Osteoblast (primary cell): ENCODE results near the gene NEUROG1. TPM values are rescaled to one million over a fixed set of nuclear protein-coding genes. Genes with fewer than 3 reads are reported as not detected.

Source experiments
- DNase-seq: peaks from one replicate; pipeline ENCODE4 v3.0.0; 2011; ENCODE audit warnings: low spot score, mixed read lengths; ENCODE audit not compliant: insufficient read length; ENCODE audit errors: missing footprints
- H2AFZ ChIP-seq: 2 replicates; pipeline ENCODE4 v1.6.0; 2011; ENCODE audit warnings: mild to moderate bottlenecking, low read length
- H3K27ac ChIP-seq: 2 replicates; pipeline ENCODE4 v1.5.1; 2011; ENCODE audit warnings: mild to moderate bottlenecking, low read depth, low read length, moderate library complexity
- H3K27me3 ChIP-seq: 2 replicates; pipeline ENCODE4 v1.6.0; 2012; ENCODE audit warnings: mild to moderate bottlenecking, control low read depth, inconsistent platforms, low read length, moderate library complexity; ENCODE audit not compliant: insufficient read depth
- H3K36me3 ChIP-seq: 2 replicates; pipeline ENCODE4 v1.5.1; 2011; ENCODE audit warnings: mild to moderate bottlenecking, low read length, control low read depth, moderate library complexity; ENCODE audit not compliant: insufficient read depth
- H3K4me1 ChIP-seq: 2 replicates; pipeline ENCODE4 v1.5.1; 2011; ENCODE audit warnings: mild to moderate bottlenecking, low read length, control low read depth, moderate library complexity; ENCODE audit not compliant: insufficient read depth
- H3K4me2 ChIP-seq: 2 replicates; pipeline ENCODE4 v1.6.0; 2011; ENCODE audit warnings: mild to moderate bottlenecking, low read length; ENCODE audit not compliant: insufficient read depth
- H3K4me3 ChIP-seq: fragments of 200-600 bp; sonication (generic); 3 replicates; pipeline ENCODE4 v1.5.1; 2012; ENCODE audit warnings: mild to moderate bottlenecking, low read length, inconsistent platforms; ENCODE audit not compliant: insufficient read depth
- H3K79me2 ChIP-seq: 2 replicates; pipeline ENCODE4 v1.6.0; 2012; ENCODE audit warnings: mild to moderate bottlenecking, low read length, control low read depth, inconsistent platforms; ENCODE audit not compliant: insufficient read depth
- H3K9me3 ChIP-seq: 2 replicates; pipeline ENCODE4 v1.5.1; 2011; ENCODE audit warnings: low read depth, low read length, control low read depth
- H4K20me1 ChIP-seq: 2 replicates; pipeline ENCODE4 v1.6.0; 2012; ENCODE audit warnings: mild to moderate bottlenecking, low read length, control low read depth; ENCODE audit not compliant: insufficient read depth
- total RNA-seq: library from RNA; depleted of rRNA; stranded (reverse); fragments of >200 nt; gene quantifications from 2 replicates; pipeline ENCODE4 v1.2.3, GENCODE V29; 2012
- TF ChIP-seq, protein P1 (sequence below): IDR thresholded peaks from 2 replicates; pipeline ENCODE4 v1.5.1; 2011; ENCODE audit warnings: mild to moderate bottlenecking, low read depth, low read length, moderate library complexity; ENCODE audit errors: extremely low read depth

Gene NEUROG1
- total RNA-seq, 1 donor, result not detected

DNA sequence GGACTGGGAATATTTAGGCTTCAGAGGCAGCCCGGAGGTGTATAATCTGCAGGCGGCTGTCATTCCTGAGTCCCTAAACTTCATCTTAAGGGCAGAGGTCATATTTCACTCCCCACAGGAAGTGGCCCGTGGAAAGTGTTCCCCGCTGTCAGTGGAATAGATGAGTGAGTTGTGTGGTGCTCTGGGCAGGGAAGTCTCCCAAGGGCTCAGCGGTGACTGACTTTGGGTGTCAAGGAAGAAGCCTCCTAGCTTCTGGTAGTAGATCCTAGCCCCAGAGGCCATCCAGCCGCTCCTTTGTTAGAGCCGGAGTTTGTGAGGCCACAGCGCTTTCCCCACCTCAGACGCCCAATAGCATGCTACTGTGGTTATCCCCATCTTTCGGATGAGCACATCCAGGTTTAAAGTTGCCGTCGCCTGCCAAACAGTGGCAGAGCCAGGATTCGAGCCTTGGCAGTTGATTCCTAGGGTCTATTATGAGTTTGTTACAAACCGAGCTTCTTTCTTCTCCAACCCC, 44.7 kb downstream of the NEUROG1 start:
- no peak overlapping the region for H3K4me3 ChIP-seq
- TF ChIP-seq, protein P1, sequence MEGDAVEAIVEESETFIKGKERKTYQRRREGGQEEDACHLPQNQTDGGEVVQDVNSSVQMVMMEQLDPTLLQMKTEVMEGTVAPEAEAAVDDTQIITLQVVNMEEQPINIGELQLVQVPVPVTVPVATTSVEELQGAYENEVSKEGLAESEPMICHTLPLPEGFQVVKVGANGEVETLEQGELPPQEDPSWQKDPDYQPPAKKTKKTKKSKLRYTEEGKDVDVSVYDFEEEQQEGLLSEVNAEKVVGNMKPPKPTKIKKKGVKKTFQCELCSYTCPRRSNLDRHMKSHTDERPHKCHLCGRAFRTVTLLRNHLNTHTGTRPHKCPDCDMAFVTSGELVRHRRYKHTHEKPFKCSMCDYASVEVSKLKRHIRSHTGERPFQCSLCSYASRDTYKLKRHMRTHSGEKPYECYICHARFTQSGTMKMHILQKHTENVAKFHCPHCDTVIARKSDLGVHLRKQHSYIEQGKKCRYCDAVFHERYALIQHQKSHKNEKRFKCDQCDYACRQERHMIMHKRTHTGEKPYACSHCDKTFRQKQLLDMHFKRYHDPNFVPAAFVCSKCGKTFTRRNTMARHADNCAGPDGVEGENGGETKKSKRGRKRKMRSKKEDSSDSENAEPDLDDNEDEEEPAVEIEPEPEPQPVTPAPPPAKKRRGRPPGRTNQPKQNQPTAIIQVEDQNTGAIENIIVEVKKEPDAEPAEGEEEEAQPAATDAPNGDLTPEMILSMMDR, result no peak
- H4K20me1 ChIP-seq, result no peaks in the 10 kb centered on the region
- no peaks in the 10 kb centered on the region for H3K79me2 ChIP-seq
- DNase-seq, result no peak
- no peak overlapping the region for H2AFZ ChIP-seq
- no peaks in the 10 kb centered on the region for H3K9me3 ChIP-seq
- no peaks in the 10 kb centered on the region for H3K36me3 ChIP-seq
- no peak overlapping the region for H3K4me2 ChIP-seq
- peaks cover 15% of the 10 kb centered on the region for H3K27me3 ChIP-seq
- H3K4me1 ChIP-seq, result peaks cover 34% of the 10 kb centered on the region
- H3K27ac ChIP-seq, result no peak overlapping the region

DNA sequence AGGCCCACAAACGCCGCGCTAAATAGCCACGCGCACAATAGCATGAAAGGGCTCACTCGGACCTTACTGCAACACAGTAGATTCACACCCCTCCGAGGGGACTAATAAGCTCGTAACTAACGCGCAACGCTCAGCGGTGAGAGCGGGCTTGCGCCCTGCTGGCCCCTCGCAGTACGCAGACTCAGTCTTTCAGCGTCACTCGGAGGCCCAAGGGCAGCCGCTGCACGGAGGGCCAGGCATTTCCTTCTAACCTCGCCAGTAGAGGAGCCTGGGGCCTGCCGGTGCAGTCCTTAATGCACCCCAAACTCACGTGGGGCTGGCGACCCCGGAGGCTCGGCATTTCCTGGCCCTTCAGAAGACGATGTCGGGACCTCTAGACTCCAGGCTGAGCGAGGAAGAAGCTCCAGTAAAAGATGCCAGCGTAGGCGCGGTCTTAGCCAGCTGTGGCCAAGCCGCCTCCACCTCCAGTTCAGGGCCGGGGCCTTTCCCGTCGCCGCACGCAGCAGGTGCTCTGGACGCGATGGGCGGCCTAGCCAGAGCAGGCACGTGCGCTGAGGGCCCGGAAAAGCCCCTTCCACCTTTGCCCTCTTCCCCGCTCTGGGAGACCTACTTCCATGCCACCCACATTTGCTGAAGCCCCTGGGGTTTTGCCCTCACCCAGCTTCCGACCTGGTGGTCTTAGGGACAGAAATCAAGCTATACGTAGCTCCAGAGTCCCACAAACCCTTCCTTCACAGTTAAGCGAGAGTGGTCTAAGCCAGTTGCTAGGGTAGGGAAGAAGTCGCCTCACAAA, 45.3 kb downstream of the NEUROG1 start:
- H3K4me2 ChIP-seq, result peak overlapping the region; percentile 92
- DNase-seq, result no peak
- H3K27me3 ChIP-seq, result peaks cover 15% of the 10 kb centered on the region
- H3K4me1 ChIP-seq, result peaks cover 34% of the 10 kb centered on the region
- H3K4me3 ChIP-seq, result no peak overlapping the region
- no peaks in the 10 kb centered on the region for H3K79me2 ChIP-seq
- H3K27ac ChIP-seq, result no peak overlapping the region
- no peaks in the 10 kb centered on the region for H3K36me3 ChIP-seq
- TF ChIP-seq, protein P1, result no peak
- no peak overlapping the region for H2AFZ ChIP-seq
- H3K9me3 ChIP-seq, result no peaks in the 10 kb centered on the region
- no peaks in the 10 kb centered on the region for H4K20me1 ChIP-seq

DNA sequence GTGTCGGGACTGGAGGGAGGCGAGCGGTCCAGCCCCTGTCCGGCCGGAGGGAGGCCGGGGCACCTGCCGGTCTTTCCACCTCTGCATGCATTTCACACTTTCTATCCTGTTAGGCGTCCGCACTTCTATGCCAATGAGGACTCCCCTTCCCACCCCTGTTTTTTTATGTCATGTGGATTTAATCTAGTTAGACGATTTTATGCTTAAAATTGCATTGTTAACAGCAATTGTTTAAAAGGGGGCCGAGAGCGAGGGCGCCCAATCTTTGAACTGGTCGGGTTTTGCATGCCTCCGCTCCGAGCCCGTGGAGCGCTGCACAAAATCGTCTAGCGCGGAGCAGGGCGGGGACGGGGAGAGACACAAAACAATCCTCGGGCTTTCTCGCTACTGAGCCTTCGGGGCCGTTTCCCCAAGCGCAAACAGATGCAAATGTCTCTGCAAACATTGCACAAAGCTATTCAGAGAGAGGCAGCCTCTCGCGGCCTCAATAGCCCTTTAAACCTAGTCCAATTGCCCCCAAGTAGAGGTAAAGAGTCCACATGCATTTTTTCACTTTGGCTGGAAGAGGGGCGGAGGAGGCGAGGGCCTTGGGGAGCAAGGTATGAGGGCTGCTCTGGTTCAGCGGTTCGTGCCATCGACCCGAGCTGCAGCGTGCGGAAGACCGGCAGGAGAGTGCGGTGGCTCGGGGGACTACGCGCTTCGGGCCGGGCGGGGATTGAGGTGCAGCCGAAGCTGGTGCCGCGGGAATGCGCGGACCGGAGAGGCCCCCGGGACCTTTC, 46.1 kb downstream of the NEUROG1 start:
- peaks cover 15% of the 10 kb centered on the region for H3K27me3 ChIP-seq
- H3K4me2 ChIP-seq, result peak overlapping the region; percentile 92
- H3K79me2 ChIP-seq, result no peaks in the 10 kb centered on the region
- TF ChIP-seq, protein P1, result no peak
- no peaks in the 10 kb centered on the region for H4K20me1 ChIP-seq
- no peak for DNase-seq
- peak overlapping the region; percentile 93 for H2AFZ ChIP-seq
- peak overlapping the region; percentile 77 for H3K4me3 ChIP-seq
- H3K27ac ChIP-seq, result no peak overlapping the region
- peaks cover 34% of the 10 kb centered on the region for H3K4me1 ChIP-seq
- no peaks in the 10 kb centered on the region for H3K36me3 ChIP-seq
- H3K9me3 ChIP-seq, result no peaks in the 10 kb centered on the region
